ENCODE measurements around the gene COL16A1.

The COL16A1 gene

GRCh38 chr1:31703431-31704270, at the start of gene COL16A1:
Gene COL16A1 (minus strand): TSS chr1:31704017. CDS start chr1:31702193, 1,824 bp downstream.
- no peak for DNase-seq

DNA sequence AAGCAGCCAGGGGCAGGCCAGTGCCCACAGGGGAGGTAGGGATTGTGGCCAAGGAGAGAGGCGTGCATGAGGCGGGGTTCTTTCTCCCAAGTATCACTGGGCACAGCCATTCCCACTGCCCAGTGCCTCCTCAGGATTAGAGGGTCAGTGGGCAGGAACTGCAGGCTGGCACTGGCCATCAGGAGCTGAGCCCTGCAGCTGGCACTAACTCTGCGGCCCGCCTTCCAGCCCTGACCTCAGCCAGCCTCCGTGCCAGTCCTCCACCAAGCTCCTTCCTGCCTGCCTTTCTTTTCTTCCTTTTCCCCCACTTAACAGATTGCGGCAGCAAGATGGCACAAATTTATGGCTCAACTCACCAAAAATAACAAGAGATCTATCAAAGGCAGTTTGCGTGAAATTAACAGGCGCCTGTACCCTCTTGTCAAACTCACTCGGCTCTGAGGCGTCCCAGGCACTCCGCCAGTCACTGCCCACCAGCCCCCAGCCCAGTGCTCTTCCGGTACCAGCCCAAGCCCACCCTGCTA, 49.2 kb upstream of the COL16A1 start:
- no peak for DNase-seq

- no peak for DNase-seq
Observed at GRCh38 chr1:31752258-31752657, 48.4 kb upstream of the COL16A1 start.

- DNase-seq: no peak
Observed at GRCh38 chr1:31751822-31752241, 48.0 kb upstream of the COL16A1 start.

- no peak for DNase-seq
Observed at GRCh38 chr1:31750858-31751510, 47.2 kb upstream of the COL16A1 start.

- no peak for DNase-seq
Observed at GRCh38 chr1:31749785-31750735, 46.2 kb upstream of the COL16A1 start.

DNA sequence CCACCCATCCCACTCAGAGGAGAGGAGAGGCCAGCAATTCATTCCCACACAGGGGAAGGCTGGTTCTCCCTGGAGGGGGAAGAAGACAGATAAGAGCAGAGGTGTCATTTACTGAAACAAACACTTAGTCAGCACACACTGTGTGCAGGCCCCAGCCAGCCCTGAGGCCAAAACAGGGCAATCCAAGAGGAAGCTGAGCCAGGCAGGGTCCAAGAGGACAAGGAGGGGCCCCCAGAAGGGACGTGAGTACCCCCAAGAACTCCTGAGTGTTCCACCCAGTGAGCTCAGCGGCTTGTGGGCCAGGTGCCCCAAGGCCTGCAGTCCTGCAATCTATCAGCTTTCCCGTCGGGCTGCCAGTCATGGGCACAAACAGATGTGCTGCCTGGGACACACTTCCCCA, 44.5 kb upstream of the COL16A1 start:
- no peak for DNase-seq

GRCh38 chr1:31747304-31747703, 43.5 kb upstream of the COL16A1 start:
- DNase-seq: no peak

DNA sequence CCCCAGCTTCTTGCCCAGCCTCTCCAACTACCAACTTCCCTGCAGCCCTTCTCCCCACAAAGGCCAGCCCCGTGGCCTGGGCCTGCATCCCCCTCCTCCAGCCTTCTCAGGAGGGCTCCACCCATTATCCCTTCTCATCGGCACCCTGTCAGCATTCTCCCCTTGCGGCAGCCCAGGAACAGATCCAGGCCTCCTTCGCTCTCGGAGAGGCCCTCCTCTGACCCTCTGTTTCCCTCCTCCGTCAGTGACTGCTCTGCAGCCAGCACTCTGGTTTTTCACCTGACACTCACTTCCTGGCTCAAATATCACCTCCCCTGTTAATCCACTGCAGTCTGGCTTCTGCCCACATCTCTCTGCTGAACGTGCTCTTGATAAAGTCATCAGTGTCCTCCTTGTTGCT, 42.9 kb upstream of the COL16A1 start:
- no peak for DNase-seq

DNA sequence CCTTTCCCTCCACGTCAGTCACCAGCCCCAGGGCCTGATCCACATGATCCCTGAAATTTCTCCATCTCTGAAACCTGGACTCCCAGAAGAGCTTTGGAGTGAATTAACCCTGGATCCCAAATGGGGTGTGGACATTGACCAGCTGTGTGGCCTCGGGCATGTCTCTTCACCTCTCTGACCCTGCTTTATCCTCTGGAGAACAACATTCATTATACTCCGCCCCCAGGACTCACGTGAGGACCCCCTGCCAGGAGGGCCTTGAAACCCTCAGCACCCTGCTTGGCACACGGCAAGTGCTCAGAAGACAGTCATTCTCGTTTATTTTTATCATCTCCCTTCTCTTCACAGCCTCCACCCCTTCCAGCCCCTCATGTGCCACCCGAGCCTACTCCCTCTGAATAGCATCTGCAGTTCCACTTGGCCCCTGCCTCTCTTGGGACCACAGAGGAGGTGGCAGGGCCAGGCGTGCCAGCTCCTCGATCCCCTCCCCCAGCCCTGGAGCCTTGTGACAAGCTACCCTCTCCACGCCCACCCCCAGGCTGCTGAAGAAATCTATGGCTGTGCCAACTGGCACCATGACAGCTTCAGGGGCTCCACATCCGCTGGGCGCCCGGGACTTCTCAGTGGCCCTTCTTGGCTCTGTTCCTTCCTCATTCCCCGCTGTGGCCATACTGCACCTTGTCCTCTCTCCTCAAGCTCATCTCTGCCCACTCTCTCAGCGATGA, 42.3 kb upstream of the COL16A1 start:
- no peak for DNase-seq

GRCh38 chr1:31745096-31745945, 41.5 kb upstream of the COL16A1 start:
- peak; percentile 84 for DNase-seq

- no peak for DNase-seq
Observed at GRCh38 chr1:31744165-31744888, 40.5 kb upstream of the COL16A1 start.

DNA sequence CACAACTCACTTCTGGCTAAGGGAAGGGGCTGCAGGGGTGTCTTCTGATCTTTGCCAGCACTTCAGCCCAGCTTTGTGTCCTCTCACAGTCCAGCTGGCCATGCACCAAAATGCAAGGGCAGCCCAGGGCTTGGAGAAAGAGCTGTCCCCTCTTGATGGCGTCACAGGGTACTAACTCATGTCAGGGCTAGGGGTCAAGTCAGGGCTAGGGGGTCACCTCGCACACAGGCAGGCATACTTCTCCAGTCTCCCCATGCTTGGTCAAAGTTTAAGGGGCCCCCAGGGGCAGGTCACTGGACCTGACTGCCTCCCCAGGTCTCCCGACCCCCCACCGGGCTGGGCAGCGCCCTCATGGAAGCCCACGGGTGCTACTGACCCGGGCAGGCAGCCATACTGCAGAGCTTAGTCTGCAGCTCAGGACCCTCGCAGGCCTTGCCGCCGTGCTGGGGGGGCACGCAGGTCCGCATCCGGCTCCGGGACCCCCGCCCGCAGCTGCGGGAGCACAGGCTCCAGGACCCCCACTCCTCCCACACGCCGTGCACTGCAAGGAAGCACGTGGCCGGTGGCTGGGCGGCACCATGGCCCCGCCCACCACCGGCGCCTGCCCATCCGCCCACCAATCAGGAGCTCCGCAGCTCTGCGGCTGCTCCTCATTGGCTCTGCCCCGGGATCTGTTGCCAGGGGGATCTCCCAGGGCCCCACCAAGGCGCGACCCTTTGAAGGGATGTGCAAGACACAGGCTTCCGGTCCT, 38.8 kb upstream of the COL16A1 start:
- no peak for DNase-seq

- DNase-seq: peak; percentile 24
Observed at GRCh38 chr1:31739346-31739745, 35.5 kb upstream of the COL16A1 start.

DNA sequence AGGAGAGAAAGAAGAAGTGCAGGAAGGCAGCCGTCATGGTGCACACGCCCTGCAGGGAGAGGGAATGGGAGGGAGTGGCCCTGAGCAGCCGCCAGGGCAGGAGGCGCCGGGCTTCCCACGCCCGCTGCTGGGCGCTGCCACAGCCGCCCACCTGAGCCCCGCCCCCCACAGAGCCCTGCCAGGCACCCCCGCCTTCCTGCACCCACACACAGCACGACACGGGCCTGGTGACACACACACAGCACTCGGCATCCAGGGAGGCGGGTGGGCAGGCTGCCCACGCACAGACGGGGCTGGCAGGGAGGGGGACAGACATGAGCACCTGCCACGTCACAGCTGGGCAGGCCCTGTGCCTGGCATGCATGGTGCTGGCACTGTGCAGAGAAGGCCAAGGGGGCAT, 32.9 kb upstream of the COL16A1 start:
- no peak for DNase-seq

- no peak for DNase-seq
Observed at GRCh38 chr1:31735571-31735970, 31.8 kb upstream of the COL16A1 start.

DNA sequence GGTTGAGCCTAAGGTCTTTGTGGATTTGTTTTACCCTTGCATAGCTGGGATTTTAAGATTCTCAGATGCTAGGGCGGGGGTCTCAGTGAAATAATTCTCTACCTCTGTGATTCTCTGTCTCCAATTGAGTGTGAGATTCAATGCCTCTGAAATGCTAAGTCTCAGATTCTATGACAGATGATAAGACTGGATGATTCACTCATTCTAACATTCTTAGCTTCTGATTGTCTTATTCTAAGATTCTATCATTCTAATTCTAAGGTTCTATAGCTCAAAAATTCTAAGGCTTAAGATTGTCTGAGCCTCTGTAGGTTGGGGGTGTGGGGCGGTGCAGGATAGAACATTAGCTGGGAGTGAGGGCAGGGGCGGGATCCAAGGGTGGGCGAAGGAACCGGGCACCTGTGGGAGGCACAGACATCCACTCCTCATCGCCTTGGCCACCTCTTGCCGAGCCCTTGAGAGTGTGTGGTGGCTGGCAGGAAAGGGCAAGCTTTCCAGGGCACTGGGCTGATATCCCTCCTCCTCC, 30.8 kb upstream of the COL16A1 start:
- DNase-seq: no peak

DNA sequence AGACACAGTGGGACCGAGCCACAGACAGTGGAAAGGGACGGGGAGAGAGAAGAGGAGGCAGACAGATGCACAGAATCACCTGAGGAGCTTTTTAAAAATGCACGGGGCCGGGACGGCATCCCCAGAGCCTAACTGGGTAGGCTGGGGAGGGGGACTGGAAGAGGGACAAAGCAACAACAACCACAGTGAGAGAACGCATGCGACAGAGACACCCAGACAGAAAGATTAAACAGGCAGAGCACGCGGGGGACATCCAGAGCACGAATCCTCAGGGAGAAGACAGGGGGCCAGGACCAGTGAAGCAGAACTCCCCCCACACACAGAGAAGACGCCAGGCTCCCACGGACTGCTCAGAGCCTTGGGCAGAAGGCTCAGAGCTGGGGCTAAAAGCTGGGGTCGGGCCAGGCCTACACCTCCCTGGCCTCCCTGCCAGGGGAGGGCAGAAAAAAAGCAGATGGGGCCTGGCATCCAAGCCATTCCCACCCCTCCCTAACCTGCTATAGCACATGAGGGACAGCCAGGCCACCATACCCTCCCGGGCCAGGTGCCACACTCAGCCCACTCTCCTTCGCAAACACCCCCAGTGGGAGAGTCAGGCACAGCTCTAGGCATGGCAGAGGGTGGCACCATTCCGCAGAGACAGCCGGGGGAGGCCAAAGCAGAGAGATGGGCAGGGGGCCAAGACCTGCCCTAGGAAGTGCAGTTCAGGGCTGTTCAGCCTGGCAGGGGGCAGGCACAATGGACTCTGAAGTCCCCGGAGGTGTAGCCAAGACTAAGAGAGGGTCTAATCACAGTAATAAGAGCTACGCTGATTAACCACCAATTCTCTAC, 29.8 kb upstream of the COL16A1 start:
- no peak for DNase-seq

Measured in hematopoietic multipotent progenitor cell treated with erythropoietin and hydrocortisone succinate and interleukin-3 and kit ligand, for 6 days (in vitro differentiated cells).